ENCODE data around the gene TUBA4B.
A peak's percentile ranks its signal among the peaks of the same experiment; 100 is the strongest.

The TUBA4B gene

DNA sequence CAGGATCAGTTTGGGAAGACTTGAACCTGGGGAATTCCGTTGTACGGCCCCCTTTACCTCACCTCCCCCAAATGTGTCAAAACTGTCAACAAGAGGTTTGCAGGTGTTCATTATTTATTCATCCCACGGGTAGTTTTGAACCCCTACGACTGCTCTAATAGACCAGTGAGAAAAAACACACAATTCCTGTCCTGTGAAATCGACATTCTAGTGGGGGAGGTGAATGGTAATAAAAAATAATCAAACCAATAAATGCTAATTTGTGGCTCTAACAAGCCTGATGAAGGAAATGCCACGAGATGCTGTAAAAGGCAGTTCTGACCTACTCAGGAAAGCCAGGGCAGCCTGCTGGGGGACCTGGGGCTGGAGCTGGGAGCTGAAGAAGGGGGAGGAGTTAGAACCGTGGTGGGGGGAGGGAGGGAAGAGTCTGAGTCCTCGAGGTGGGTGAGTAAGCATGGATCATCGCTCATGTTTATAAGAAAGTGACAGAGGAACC lies 25.7 kb downstream of the TUBA4B start (continued):
- TF ChIP-seq ZNF521 (tag by site-specific recombination; IDR thresholded peaks at IDR 0.05) = no peak
- no peak for TF ChIP-seq ZNF830 (tag by site-specific recombination; IDR thresholded peaks at IDR 0.05; ENCODE audit: low read depth)
- TF ChIP-seq ZNF169 (tag by site-specific recombination; IDR thresholded peaks at IDR 0.05) = no peak
- no peak for TF ChIP-seq ZNF555 (tag by site-specific recombination; conservative IDR thresholded peaks at IDR 0.05)
- TF ChIP-seq KLF8 (tag by site-specific recombination; IDR thresholded peaks at IDR 0.05) = no peak
- TF ChIP-seq ZEB2 (tag by site-specific recombination; IDR thresholded peaks at IDR 0.05) = no peak
- TF ChIP-seq FEZF1 (tag by site-specific recombination; IDR thresholded peaks at IDR 0.05) = peak; percentile 50
- TF ChIP-seq ZNF558 (tag by site-specific recombination; IDR thresholded peaks at IDR 0.05) = no peak
- TF ChIP-seq, protein P1, sequence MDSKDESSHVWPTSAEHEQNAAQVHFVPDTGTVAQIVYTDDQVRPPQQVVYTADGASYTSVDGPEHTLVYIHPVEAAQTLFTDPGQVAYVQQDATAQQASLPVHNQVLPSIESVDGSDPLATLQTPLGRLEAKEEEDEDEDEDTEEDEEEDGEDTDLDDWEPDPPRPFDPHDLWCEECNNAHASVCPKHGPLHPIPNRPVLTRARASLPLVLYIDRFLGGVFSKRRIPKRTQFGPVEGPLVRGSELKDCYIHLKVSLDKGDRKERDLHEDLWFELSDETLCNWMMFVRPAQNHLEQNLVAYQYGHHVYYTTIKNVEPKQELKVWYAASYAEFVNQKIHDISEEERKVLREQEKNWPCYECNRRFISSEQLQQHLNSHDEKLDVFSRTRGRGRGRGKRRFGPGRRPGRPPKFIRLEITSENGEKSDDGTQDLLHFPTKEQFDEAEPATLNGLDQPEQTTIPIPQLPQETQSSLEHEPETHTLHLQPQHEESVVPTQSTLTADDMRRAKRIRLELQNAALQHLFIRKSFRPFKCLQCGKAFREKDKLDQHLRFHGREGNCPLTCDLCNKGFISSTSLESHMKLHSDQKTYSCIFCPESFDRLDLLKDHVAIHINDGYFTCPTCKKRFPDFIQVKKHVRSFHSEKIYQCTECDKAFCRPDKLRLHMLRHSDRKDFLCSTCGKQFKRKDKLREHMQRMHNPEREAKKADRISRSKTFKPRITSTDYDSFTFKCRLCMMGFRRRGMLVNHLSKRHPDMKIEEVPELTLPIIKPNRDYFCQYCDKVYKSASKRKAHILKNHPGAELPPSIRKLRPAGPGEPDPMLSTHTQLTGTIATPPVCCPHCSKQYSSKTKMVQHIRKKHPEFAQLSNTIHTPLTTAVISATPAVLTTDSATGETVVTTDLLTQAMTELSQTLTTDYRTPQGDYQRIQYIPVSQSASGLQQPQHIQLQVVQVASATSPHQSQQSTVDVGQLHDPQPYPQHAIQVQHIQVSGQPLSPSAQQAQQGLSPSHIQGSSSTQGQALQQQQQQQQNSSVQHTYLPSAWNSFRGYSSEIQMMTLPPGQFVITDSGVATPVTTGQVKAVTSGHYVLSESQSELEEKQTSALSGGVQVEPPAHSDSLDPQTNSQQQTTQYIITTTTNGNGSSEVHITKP (tag by site-specific recombination; IDR thresholded peaks at IDR 0.05) = no peak; the same call in 1 of the 2 replicates
- TF ChIP-seq, protein P2, sequence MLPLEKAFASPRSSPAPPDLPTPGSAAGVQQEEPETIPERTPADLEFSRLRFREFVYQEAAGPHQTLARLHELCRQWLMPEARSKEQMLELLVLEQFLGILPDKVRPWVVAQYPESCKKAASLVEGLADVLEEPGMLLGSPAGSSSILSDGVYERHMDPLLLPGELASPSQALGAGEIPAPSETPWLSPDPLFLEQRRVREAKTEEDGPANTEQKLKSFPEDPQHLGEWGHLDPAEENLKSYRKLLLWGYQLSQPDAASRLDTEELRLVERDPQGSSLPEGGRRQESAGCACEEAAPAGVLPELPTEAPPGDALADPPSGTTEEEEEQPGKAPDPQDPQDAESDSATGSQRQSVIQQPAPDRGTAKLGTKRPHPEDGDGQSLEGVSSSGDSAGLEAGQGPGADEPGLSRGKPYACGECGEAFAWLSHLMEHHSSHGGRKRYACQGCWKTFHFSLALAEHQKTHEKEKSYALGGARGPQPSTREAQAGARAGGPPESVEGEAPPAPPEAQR (tag by site-specific recombination; IDR thresholded peaks at IDR 0.05) = no peak
- TF ChIP-seq ZNF202 (tag by site-specific recombination; IDR thresholded peaks at IDR 0.05; ENCODE audit: borderline replicate concordance) = no peak
- TF ChIP-seq ZNF501 (tag by site-specific recombination; IDR thresholded peaks at IDR 0.05) = no peak
- TF ChIP-seq, protein P3, sequence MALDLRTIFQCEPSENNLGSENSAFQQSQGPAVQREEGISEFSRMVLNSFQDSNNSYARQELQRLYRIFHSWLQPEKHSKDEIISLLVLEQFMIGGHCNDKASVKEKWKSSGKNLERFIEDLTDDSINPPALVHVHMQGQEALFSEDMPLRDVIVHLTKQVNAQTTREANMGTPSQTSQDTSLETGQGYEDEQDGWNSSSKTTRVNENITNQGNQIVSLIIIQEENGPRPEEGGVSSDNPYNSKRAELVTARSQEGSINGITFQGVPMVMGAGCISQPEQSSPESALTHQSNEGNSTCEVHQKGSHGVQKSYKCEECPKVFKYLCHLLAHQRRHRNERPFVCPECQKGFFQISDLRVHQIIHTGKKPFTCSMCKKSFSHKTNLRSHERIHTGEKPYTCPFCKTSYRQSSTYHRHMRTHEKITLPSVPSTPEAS (tag by site-specific recombination; IDR thresholded peaks at IDR 0.05) = no peak
- no peak for TF ChIP-seq ZNF391 (tag by site-specific recombination; IDR thresholded peaks at IDR 0.05; ENCODE audit: borderline replicate concordance, low read depth)
- TF ChIP-seq, protein P4, sequence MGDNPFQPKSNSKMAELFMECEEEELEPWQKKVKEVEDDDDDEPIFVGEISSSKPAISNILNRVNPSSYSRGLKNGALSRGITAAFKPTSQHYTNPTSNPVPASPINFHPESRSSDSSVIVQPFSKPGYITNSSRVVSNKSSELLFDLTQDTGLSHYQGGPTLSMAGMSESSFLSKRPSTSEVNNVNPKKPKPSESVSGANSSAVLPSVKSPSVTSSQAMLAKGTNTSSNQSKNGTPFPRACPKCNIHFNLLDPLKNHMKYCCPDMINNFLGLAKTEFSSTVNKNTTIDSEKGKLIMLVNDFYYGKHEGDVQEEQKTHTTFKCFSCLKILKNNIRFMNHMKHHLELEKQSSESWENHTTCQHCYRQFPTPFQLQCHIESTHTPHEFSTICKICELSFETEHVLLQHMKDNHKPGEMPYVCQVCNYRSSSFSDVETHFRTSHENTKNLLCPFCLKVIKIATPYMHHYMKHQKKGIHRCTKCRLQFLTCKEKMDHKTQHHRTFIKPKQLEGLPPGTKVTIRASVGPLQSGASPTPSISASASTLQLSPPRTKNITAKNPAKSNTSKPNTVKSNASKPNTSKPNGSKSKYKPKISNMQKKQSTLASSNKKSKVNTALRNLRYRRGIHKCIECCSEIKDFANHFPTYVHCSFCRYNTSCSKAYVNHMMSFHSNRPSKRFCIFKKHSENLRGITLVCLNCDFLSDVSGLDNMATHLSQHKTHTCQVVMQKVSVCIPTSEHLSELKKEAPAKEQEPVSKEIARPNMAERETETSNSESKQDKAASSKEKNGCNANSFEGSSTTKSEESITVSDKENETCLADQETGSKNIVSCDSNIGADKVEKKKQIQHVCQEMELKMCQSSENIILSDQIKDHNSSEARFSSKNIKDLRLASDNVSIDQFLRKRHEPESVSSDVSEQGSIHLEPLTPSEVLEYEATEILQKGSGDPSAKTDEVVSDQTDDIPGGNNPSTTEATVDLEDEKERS (tag by site-specific recombination; IDR thresholded peaks at IDR 0.05) = no peak
- TF ChIP-seq ZNF473 (tag by site-specific recombination; IDR thresholded peaks at IDR 0.05) = no peak
- peak; percentile 86 for TF ChIP-seq ZNF366 (tag by site-specific recombination; conservative IDR thresholded peaks at IDR 0.05)
- no peak for TF ChIP-seq KLF1 (tag by site-specific recombination; IDR thresholded peaks at IDR 0.05)
- TF ChIP-seq, protein P5, sequence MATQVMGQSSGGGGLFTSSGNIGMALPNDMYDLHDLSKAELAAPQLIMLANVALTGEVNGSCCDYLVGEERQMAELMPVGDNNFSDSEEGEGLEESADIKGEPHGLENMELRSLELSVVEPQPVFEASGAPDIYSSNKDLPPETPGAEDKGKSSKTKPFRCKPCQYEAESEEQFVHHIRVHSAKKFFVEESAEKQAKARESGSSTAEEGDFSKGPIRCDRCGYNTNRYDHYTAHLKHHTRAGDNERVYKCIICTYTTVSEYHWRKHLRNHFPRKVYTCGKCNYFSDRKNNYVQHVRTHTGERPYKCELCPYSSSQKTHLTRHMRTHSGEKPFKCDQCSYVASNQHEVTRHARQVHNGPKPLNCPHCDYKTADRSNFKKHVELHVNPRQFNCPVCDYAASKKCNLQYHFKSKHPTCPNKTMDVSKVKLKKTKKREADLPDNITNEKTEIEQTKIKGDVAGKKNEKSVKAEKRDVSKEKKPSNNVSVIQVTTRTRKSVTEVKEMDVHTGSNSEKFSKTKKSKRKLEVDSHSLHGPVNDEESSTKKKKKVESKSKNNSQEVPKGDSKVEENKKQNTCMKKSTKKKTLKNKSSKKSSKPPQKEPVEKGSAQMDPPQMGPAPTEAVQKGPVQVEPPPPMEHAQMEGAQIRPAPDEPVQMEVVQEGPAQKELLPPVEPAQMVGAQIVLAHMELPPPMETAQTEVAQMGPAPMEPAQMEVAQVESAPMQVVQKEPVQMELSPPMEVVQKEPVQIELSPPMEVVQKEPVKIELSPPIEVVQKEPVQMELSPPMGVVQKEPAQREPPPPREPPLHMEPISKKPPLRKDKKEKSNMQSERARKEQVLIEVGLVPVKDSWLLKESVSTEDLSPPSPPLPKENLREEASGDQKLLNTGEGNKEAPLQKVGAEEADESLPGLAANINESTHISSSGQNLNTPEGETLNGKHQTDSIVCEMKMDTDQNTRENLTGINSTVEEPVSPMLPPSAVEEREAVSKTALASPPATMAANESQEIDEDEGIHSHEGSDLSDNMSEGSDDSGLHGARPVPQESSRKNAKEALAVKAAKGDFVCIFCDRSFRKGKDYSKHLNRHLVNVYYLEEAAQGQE (tag by site-specific recombination; IDR thresholded peaks at IDR 0.05) = no peak
- TF ChIP-seq ZNF292 (tag by site-specific recombination; IDR thresholded peaks at IDR 0.05; ENCODE audit: borderline replicate concordance, low read depth) = no peak
- no peak for TF ChIP-seq MEIS1 (CRISPR knock-in tag; IDR thresholded peaks at IDR 0.05; ENCODE audit: borderline replicate concordance)
- no peak for TF ChIP-seq KLF7 (tag by site-specific recombination; IDR thresholded peaks at IDR 0.05; ENCODE audit: borderline replicate concordance)
- no peak for TF ChIP-seq ZNF530 (tag by site-specific recombination; IDR thresholded peaks at IDR 0.05; ENCODE audit: low read depth)
- TF ChIP-seq ZBTB17 (tag by site-specific recombination; IDR thresholded peaks at IDR 0.05) = peak; percentile 58; the same call in 1 of the 2 replicates
- TF ChIP-seq SP7 (tag by site-specific recombination; IDR thresholded peaks at IDR 0.05) = no peak; the same call in 1 of the 2 replicates

Measured in HEK293 (cell line).